ENCODE data around the gene ACOT7. TPM values are rescaled to one million over a fixed set of nuclear protein-coding genes. Genes with fewer than 3 reads are reported as not detected.

ACOT7 gene
- total RNA-seq, 4 donors from 2014 or later: 3.7 to 13.4 (median 6.3) TPM

DNA sequence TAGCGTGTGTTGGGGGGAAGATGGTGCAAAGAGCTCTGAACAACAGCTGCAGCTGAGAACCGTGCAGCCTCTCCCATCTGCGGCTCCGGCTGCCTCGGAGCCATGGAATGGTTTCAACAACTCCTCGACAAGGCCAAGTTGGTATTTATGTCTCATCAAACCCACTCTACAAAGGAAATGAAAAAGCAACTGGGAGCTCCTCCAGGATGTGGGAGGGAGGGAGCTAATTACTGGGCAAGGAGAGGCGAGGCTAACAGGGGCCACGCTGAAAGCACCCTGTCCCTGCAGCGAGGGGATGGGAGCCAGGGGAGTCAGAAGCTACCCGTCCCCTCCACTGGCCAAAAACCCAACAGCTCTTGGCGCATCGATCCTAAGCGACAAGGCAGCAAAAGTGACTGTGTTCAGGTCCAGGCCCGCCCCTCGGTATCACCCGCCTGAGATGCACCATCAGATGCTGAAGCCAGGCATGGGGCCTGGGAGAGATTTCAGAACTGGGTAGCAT, 63.1 kb downstream of the ACOT7 start:
- intact Hi-C loops (cut with DNase I): no loop called here
- H3K27ac ChIP-seq: no peak overlapping the region
- WGBS, 2 donors: 79 to 90% methylated on average over 16 of the region's 16 CpGs
- H3K9me3 ChIP-seq: no peaks in the 10 kb centered on the region
- no peak for DNase-seq
- H3K4me1 ChIP-seq: no peaks in the 10 kb centered on the region
- TF ChIP-seq POLR2A (IDR thresholded peaks at IDR 0.05): no peak
- TF ChIP-seq, protein P1, sequence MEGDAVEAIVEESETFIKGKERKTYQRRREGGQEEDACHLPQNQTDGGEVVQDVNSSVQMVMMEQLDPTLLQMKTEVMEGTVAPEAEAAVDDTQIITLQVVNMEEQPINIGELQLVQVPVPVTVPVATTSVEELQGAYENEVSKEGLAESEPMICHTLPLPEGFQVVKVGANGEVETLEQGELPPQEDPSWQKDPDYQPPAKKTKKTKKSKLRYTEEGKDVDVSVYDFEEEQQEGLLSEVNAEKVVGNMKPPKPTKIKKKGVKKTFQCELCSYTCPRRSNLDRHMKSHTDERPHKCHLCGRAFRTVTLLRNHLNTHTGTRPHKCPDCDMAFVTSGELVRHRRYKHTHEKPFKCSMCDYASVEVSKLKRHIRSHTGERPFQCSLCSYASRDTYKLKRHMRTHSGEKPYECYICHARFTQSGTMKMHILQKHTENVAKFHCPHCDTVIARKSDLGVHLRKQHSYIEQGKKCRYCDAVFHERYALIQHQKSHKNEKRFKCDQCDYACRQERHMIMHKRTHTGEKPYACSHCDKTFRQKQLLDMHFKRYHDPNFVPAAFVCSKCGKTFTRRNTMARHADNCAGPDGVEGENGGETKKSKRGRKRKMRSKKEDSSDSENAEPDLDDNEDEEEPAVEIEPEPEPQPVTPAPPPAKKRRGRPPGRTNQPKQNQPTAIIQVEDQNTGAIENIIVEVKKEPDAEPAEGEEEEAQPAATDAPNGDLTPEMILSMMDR (IDR thresholded peaks at IDR 0.05): no peak
- no peak overlapping the region for H3K4me3 ChIP-seq (replicated peaks in 1 of 3)
- H3K27me3 ChIP-seq: no peaks in the 10 kb centered on the region
- no peaks in the 10 kb centered on the region for H3K36me3 ChIP-seq

DNA sequence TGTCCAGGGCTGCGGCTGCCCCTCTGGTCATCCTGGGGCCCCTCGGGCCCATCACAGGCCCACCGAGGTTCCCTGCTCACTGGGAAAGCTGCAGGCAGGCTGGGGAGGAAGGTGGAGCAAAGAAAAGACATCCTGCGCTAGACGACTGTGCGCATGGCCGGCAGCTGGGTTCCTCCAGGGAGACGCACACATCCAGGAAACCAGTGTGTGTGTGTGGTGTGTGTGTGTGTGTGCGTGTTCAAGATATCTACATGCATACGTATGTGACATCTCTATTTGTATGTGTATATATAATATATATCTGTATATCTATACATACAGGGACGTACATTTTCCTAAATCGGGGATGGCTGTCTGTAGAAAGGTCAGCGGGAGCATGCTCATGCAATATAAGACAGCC, 63.7 kb downstream of the ACOT7 start:
- no peak overlapping the region for H3K4me3 ChIP-seq (replicated peaks in 1 of 3)
- no peaks in the 10 kb centered on the region for H3K4me1 ChIP-seq
- 84 to 88% methylated on average over 11 to 13 of the region's 13 CpGs for WGBS, 2 donors
- no peaks in the 10 kb centered on the region for H3K36me3 ChIP-seq
- H3K27me3 ChIP-seq: no peaks in the 10 kb centered on the region
- intact Hi-C loops (cut with DNase I): no loop called here
- DNase-seq: no peak
- no peak for TF ChIP-seq POLR2A (IDR thresholded peaks at IDR 0.05)
- TF ChIP-seq, protein P1 (IDR thresholded peaks at IDR 0.05): no peak
- H3K9me3 ChIP-seq: no peaks in the 10 kb centered on the region
- H3K27ac ChIP-seq: no peak overlapping the region

DNA sequence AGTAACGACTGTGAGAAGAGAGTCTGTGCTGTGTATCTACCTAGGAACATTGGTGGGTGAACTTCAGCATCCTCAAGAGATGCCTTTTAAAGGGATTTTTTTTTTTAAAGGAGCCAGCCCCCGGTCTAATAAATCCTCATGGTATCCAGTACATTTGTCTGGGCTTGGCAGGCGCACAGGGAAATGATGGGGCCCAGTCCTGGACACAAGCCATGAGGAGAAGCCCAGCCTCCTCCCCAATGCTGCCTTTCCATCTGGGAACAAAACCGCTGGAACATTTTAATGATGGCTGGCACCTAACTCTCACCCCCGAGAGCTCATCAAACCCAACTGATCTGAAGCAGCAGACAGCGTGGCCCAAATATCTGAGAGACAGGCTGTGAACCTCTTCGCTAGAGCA, 64.2 kb downstream of the ACOT7 start:
- H3K36me3 ChIP-seq: no peaks in the 10 kb centered on the region
- no peaks in the 10 kb centered on the region for H3K9me3 ChIP-seq
- H3K4me3 ChIP-seq (replicated peaks in 1 of 3): no peak overlapping the region
- no peak overlapping the region for H3K27ac ChIP-seq
- H3K4me1 ChIP-seq: no peaks in the 10 kb centered on the region
- 78 to 83% methylated on average over 7 of the region's 7 CpGs for WGBS, 2 donors
- no peaks in the 10 kb centered on the region for H3K27me3 ChIP-seq
- intact Hi-C loops (cut with DNase I): no loop called here
- TF ChIP-seq POLR2A (IDR thresholded peaks at IDR 0.05): no peak
- TF ChIP-seq, protein P1 (IDR thresholded peaks at IDR 0.05): no peak
- DNase-seq: no peak

DNA sequence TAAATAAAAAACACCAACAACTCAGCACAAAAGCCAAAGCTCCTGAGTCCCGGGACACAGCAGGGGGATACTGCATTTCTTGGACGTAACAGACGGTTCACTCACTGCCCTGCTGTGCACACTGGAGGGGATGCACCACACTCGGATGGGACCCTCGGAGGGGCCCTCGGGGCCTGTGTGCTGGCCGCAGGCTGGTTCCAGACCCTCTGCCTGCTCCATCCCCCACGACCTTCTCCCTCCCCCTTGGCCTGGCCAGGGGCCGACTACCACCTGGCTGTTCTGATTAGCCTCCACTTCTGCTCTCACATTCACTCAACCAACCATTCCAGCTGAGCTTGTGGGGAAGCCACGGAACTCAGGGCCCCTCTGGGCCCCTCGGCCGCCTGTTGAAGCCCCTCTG, 64.9 kb downstream of the ACOT7 start:
- Histone ChIP-seq H3K27me3 (no peaks in the 10 kb centered on the region), H3K9me3 (no peaks in the 10 kb centered on the region), H3K27ac (no peak overlapping the region), H3K36me3 (no peaks in the 10 kb centered on the region), H3K4me3 (replicated peaks in 1 of 3) (no peak overlapping the region), H3K4me1 (no peaks in the 10 kb centered on the region)
- no peak for DNase-seq
- WGBS, 2 donors: 82 to 85% methylated on average over 12 of the region's 12 CpGs
- intact Hi-C loops (cut with DNase I): no loop called here
- TF ChIP-seq, protein P1 (IDR thresholded peaks at IDR 0.05): no peak
- TF ChIP-seq POLR2A (IDR thresholded peaks at IDR 0.05): no peak

DNA sequence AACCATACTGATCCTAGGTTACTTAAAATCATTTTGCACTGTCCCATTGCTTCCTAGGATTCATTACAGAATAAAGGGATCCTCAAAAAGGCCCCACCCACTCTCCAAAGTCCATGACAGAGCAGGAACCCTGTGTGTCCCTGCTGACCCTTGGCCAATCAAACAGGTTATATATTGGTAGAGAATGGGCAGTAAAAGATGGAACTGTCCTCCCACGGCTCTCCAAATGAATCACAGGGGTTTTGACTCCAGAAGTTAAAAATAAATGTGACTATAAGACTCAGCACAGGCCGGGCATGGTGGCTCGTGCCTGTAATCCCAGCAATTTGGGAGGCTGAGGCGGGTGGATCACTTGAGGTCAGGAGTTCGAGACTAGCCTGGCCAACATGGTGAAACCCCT, 65.5 kb downstream of the ACOT7 start:
- Histone ChIP-seq H3K27me3 (no peaks in the 10 kb centered on the region), H3K27ac (no peak overlapping the region), H3K36me3 (no peaks in the 10 kb centered on the region), H3K9me3 (no peaks in the 10 kb centered on the region), H3K4me3 (replicated peaks in 1 of 3) (no peak overlapping the region), H3K4me1 (no peaks in the 10 kb centered on the region)
- 90 to 96% methylated on average over 5 of the region's 5 CpGs for WGBS, 2 donors
- DNase-seq: no peak
- TF ChIP-seq POLR2A (IDR thresholded peaks at IDR 0.05): no peak
- TF ChIP-seq, protein P1 (IDR thresholded peaks at IDR 0.05): no peak
- intact Hi-C loops (cut with DNase I): no loop called here
